ENCODE measurements around the gene GUCY2D. TPM values are rescaled to one million over a fixed set of nuclear protein-coding genes. Genes with fewer than 3 reads are reported as not detected.

GUCY2D gene
- polyA plus RNA-seq, 1 donor (not counting 4 experiments of a cell fraction or from before 2014, with no cell fraction given): 0.25 TPM

GRCh38 chr17:8046306-8046928 lies 44.0 kb downstream of the GUCY2D start:
- dilution Hi-C loops (cut with MboI; ENCODE audit: extremely low pct_ligation_motif_present, low sequenced_read_pairs): no loop called here
- DNase-seq (ENCODE audit: low read depth, low spot score) (no peak), FAIRE-seq (no peak)
- Histone ChIP-seq H3K4me1 (ENCODE audit: control insufficient read depth, extremely low read depth, insufficient read depth, low read length) (peaks cover 4% of the 10 kb centered on the region), H3K79me2 (ENCODE audit: control insufficient read depth, insufficient read depth, low read length) (no peaks in the 10 kb centered on the region), H2AFZ (ENCODE audit: control insufficient read depth, low read length) (no peak overlapping the region), H3K36me3 (ENCODE audit: control insufficient read depth in 2 of 2, extremely low read depth in 1 of 2, insufficient read depth in 2 of 2, low read length in 2 of 2) (peaks cover 0 to 17% of the 10 kb centered on the region in 2 experiments), H3K27ac (ENCODE audit: control insufficient read depth, insufficient read depth, low read length) (no peak overlapping the region), H3K9me1 (ENCODE audit: control insufficient read depth, extremely low read depth, insufficient read depth, low read length) (no peaks in the 10 kb centered on the region), H3K9me3 (ENCODE audit: control insufficient read depth, low read depth, low read length) (no peaks in the 10 kb centered on the region), H4K20me1 (ENCODE audit: control insufficient read depth, extremely low read depth, insufficient read depth, low read length) (no peaks in the 10 kb centered on the region), H3K27me3 (ENCODE audit: control insufficient read depth, extremely low read depth, insufficient read depth, low read length) (no peaks in the 10 kb centered on the region), H3K4me3 (ENCODE audit: control insufficient read depth in 2 of 3, extremely low read depth in 1 of 3, insufficient read depth in 2 of 3, low read depth in 1 of 3, low read length in 3 of 3) (no peak overlapping the region), H3K9ac (ENCODE audit: control insufficient read depth, extremely low read depth, insufficient read depth, low read length) (no peak overlapping the region), H3K4me2 (ENCODE audit: control insufficient read depth, extremely low read depth, insufficient read depth, low read depth, low read length) (no peak overlapping the region)
- TF ChIP-seq CTCF (optimal IDR thresholded peaks at IDR 0.05 in 1 of 3, IDR thresholded peaks at IDR 0.05 in 1 of 3, conservative IDR thresholded peaks at IDR 0.05 in 1 of 3; ENCODE audit: extremely low read depth in 1 of 3, insufficient read depth in 2 of 3, low read length in 3 of 3): no peak
- no peak for TF ChIP-seq EZH2 (IDR thresholded peaks at IDR 0.05; ENCODE audit: low read length)

GRCh38 chr17:8046929-8047768 lies 44.7 kb downstream of the GUCY2D start:
- Histone ChIP-seq H3K79me2 (ENCODE audit: control insufficient read depth, insufficient read depth, low read length) (no peaks in the 10 kb centered on the region), H3K4me1 (ENCODE audit: control insufficient read depth, extremely low read depth, insufficient read depth, low read length) (no peaks in the 10 kb centered on the region), H3K9ac (ENCODE audit: control insufficient read depth, extremely low read depth, insufficient read depth, low read length) (no peak overlapping the region), H3K9me3 (ENCODE audit: control insufficient read depth, low read depth, low read length) (no peaks in the 10 kb centered on the region), H3K4me3 (ENCODE audit: control insufficient read depth in 2 of 3, extremely low read depth in 1 of 3, insufficient read depth in 2 of 3, low read depth in 1 of 3, low read length in 3 of 3) (no peak overlapping the region), H3K9me1 (ENCODE audit: control insufficient read depth, extremely low read depth, insufficient read depth, low read length) (no peaks in the 10 kb centered on the region), H3K27ac (ENCODE audit: control insufficient read depth, insufficient read depth, low read length) (no peak overlapping the region), H3K4me2 (ENCODE audit: control insufficient read depth, extremely low read depth, insufficient read depth, low read depth, low read length) (no peak overlapping the region), H3K27me3 (ENCODE audit: control insufficient read depth, extremely low read depth, insufficient read depth, low read length) (no peaks in the 10 kb centered on the region), H2AFZ (ENCODE audit: control insufficient read depth, low read length) (no peak overlapping the region), H4K20me1 (ENCODE audit: control insufficient read depth, extremely low read depth, insufficient read depth, low read length) (no peaks in the 10 kb centered on the region), H3K36me3 (ENCODE audit: control insufficient read depth in 2 of 2, extremely low read depth in 1 of 2, insufficient read depth in 2 of 2, low read length in 2 of 2) (peaks cover 0 to 16% of the 10 kb centered on the region in 2 experiments)
- DNase-seq (ENCODE audit: low read depth, low spot score): no peak
- dilution Hi-C loops (cut with MboI; ENCODE audit: extremely low pct_ligation_motif_present, low sequenced_read_pairs): no loop called here
- no peak for FAIRE-seq
- TF ChIP-seq CTCF (optimal IDR thresholded peaks at IDR 0.05 in 1 of 3, IDR thresholded peaks at IDR 0.05 in 1 of 3, conservative IDR thresholded peaks at IDR 0.05 in 1 of 3; ENCODE audit: extremely low read depth in 1 of 3, insufficient read depth in 2 of 3, low read length in 3 of 3): no peak
- TF ChIP-seq EZH2 (IDR thresholded peaks at IDR 0.05; ENCODE audit: low read length): no peak

All from keratinocyte (primary cell).